Measurements from ENCODE around the gene OR52H1. TPM values are rescaled to one million over a fixed set of nuclear protein-coding genes. Genes with fewer than 3 reads are reported as not detected.

The OR52H1 gene
- total RNA-seq, 1 donor from 2014 or later = not detected

DNA sequence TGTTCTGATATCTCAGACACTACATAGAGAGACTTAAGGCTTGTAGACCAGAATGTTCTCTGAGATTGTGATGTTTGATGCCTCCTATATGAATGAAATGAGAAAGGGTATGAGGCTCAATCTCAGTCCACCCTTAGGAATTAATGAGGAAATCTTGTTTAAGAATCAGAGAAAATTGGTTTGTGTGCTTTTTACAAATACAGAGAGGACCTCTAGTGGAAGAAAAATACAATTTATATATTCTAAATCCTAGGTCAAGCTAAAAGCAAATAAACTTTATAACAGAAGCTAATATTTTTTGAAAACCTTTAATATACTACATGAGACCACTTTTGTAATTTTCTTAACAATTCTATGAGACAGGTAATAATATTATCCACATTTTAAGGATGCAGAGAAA is 5.0 kb upstream of the OR52H1 start:
- no peaks in the 10 kb centered on the region for H3K9me3 ChIP-seq
- intact Hi-C loops (cut with DNase I) = no loop called here
- H3K36me3 ChIP-seq = no peaks in the 10 kb centered on the region
- H3K27me3 ChIP-seq = no peaks in the 10 kb centered on the region
- TF ChIP-seq POLR2AphosphoS5 (IDR thresholded peaks at IDR 0.05; ENCODE audit: insufficient read depth in 1 of 2, low read depth in 1 of 2) (no peak), POLR2A (IDR thresholded peaks at IDR 0.05) (no peak)
- TF ChIP-seq, protein P1, sequence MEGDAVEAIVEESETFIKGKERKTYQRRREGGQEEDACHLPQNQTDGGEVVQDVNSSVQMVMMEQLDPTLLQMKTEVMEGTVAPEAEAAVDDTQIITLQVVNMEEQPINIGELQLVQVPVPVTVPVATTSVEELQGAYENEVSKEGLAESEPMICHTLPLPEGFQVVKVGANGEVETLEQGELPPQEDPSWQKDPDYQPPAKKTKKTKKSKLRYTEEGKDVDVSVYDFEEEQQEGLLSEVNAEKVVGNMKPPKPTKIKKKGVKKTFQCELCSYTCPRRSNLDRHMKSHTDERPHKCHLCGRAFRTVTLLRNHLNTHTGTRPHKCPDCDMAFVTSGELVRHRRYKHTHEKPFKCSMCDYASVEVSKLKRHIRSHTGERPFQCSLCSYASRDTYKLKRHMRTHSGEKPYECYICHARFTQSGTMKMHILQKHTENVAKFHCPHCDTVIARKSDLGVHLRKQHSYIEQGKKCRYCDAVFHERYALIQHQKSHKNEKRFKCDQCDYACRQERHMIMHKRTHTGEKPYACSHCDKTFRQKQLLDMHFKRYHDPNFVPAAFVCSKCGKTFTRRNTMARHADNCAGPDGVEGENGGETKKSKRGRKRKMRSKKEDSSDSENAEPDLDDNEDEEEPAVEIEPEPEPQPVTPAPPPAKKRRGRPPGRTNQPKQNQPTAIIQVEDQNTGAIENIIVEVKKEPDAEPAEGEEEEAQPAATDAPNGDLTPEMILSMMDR (IDR thresholded peaks at IDR 0.05) = no peak
- H3K4me1 ChIP-seq = no peaks in the 10 kb centered on the region
- no peak for DNase-seq (ENCODE audit: extremely low spot score in 2 of 2)
- H3K4me3 ChIP-seq = no peak overlapping the region
- no peak overlapping the region for H3K27ac ChIP-seq

DNA sequence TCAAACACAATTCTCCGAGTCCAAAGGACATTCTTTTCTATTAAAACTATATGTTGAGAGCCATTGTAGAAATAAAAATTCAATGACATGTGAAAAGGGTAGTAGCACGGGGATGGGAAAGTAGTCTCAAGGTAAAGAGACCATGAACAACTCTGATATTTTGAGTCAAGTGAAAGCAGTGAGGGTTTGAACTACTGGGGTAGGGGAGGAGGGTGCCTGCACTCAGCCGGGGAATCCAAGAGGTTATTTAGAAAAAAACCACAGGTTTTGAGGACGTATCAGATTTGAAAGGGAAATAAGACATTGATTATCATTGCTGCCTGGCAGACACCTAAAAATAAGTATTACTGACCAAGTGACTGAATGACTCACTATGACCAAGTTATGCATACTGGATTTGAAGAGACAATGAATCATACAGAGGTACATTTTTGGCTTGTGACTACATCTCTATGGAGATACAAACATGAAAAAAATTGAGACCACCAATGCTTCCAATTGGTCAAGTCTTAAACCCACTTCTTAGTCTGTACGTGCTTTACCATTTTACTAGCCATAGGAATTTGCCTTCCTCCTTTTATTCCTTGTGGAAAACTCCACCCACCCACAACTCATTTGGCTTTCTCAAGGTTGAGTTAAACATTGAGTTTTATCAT is 2.2 kb upstream of the OR52H1 start:
- DNase-seq (ENCODE audit: extremely low spot score in 2 of 2) = no peak
- no peak overlapping the region for H3K27ac ChIP-seq
- intact Hi-C loops (cut with DNase I) = no loop called here
- H3K4me3 ChIP-seq = no peak overlapping the region
- H3K9me3 ChIP-seq = no peaks in the 10 kb centered on the region
- H3K4me1 ChIP-seq = no peaks in the 10 kb centered on the region
- TF ChIP-seq POLR2A (IDR thresholded peaks at IDR 0.05) (no peak), POLR2AphosphoS5 (IDR thresholded peaks at IDR 0.05; ENCODE audit: insufficient read depth in 1 of 2, low read depth in 1 of 2) (no peak)
- TF ChIP-seq, protein P1 (IDR thresholded peaks at IDR 0.05) = no peak
- no peaks in the 10 kb centered on the region for H3K27me3 ChIP-seq
- no peaks in the 10 kb centered on the region for H3K36me3 ChIP-seq

DNA sequence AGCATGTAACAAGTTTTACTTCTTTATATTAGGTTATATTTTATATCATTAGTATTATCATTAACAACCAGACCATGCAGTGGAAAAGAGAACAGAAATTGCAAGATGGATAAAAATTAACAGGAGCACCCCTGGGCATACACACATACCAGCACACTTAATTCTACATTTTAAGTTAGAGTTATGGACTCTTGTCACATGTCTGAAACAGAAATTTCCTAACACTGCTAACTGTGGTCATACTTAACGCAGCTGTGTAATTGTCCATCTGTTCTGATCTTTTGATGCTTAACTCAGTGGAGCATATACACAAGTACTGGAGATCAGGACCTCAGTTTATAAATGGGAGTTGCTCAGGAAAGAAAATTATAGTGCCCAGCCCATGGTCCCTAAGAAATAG is 358 bp downstream of the OR52H1 start:
- no peaks in the 10 kb centered on the region for H3K9me3 ChIP-seq
- no peak for DNase-seq (ENCODE audit: extremely low spot score in 2 of 2)
- no peaks in the 10 kb centered on the region for H3K27me3 ChIP-seq
- intact Hi-C loops (cut with DNase I) = no loop called here
- no peak overlapping the region for H3K4me3 ChIP-seq
- no peaks in the 10 kb centered on the region for H3K36me3 ChIP-seq
- H3K4me1 ChIP-seq = no peaks in the 10 kb centered on the region
- TF ChIP-seq, protein P1 (IDR thresholded peaks at IDR 0.05) = no peak
- TF ChIP-seq POLR2A (IDR thresholded peaks at IDR 0.05) (no peak), POLR2AphosphoS5 (IDR thresholded peaks at IDR 0.05; ENCODE audit: insufficient read depth in 1 of 2, low read depth in 1 of 2) (no peak)
- no peak overlapping the region for H3K27ac ChIP-seq

DNA sequence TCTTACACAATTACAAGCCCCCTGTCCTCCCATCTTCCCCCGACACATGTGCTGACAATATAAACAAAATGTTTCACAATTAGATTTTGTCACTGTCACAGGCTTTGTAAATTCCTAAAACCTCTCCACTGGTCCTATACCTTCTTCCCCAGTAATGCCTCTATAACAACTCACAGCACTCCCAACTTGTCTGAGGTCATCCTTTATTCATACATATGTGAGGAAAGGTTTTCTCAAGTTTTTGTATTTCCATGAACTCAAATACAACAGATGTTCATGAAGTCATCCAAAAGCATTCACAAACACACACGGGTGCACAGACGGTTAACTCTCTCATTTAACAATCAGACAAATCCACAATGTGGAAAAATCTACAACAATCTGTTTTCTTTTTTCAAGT is 1.9 kb downstream of the OR52H1 start:
- DNase-seq (ENCODE audit: extremely low spot score in 2 of 2) = no peak
- no peaks in the 10 kb centered on the region for H3K9me3 ChIP-seq
- TF ChIP-seq POLR2A (IDR thresholded peaks at IDR 0.05) (no peak), POLR2AphosphoS5 (IDR thresholded peaks at IDR 0.05; ENCODE audit: insufficient read depth in 1 of 2, low read depth in 1 of 2) (no peak)
- TF ChIP-seq, protein P1 (IDR thresholded peaks at IDR 0.05) = no peak
- H3K4me3 ChIP-seq = no peak overlapping the region
- H3K4me1 ChIP-seq = no peaks in the 10 kb centered on the region
- intact Hi-C loops (cut with DNase I) = no loop called here
- H3K36me3 ChIP-seq = no peaks in the 10 kb centered on the region
- no peak overlapping the region for H3K27ac ChIP-seq
- no peaks in the 10 kb centered on the region for H3K27me3 ChIP-seq

DNA sequence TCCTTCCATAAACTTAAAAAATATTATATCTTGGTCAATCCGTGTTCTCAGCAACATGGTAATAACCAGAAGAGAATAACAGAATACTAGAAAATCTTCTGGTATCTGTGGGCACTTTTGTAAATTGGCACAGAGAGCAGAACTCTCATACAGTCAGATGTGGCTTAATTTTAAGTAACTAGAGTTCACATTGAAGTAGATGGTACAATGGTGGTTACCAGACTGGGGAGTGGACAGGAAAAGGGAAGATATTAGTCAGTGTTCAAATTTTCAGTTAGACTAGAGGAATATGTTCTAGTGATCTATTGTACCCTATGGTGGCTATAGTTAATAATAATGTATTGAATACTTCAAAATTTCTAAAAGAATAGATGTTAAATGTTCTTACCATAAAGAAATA is 6.9 kb downstream of the OR52H1 start:
- Histone ChIP-seq H3K27ac (no peak overlapping the region), H3K9me3 (no peaks in the 10 kb centered on the region), H3K27me3 (no peaks in the 10 kb centered on the region), H3K36me3 (no peaks in the 10 kb centered on the region), H3K4me3 (no peak overlapping the region), H3K4me1 (no peaks in the 10 kb centered on the region)
- TF ChIP-seq POLR2AphosphoS5 (IDR thresholded peaks at IDR 0.05; ENCODE audit: insufficient read depth in 1 of 2, low read depth in 1 of 2) (no peak), POLR2A (IDR thresholded peaks at IDR 0.05) (no peak)
- TF ChIP-seq, protein P1 (IDR thresholded peaks at IDR 0.05) = no peak
- intact Hi-C loops (cut with DNase I) = no loop called here
- DNase-seq (ENCODE audit: extremely low spot score in 2 of 2) = no peak
